K562 (cell line): ENCODE data around the gene C3AR1. TPM values are rescaled to one million over a fixed set of nuclear protein-coding genes. Genes with fewer than 3 reads are reported as not detected.
A peak's percentile ranks its signal among the peaks of the same experiment; 100 is the strongest.

Experiments
- BRD9 ChIP-seq: fragments of 450-650 bp; IDR thresholded peaks from 2 replicates; pipeline ENCODE4 v1.6.1; 2018; ENCODE audit warnings: low read depth; ENCODE audit not compliant: partially characterized antibody
- ESRRB ChIP-seq: fragments of 250-450 bp; sonication (Bioruptor Pico); IDR thresholded peaks from 2 replicates; pipeline ENCODE4 v1.5.0; 2020; ENCODE audit warnings: mild to moderate bottlenecking, moderate library complexity, borderline replicate concordance
- NR3C1 ChIP-seq: sonication (generic); formaldehyde crosslinking; IDR thresholded peaks from 2 replicates; pipeline ENCODE4 v1.8.1; 2022; ENCODE audit warnings: missing genetic modification reagents
- PHF8 ChIP-seq: fragments of 200-600 bp; sonication (generic); IDR thresholded peaks from 2 replicates; pipeline ENCODE4 v1.6.1; 2012; ENCODE audit warnings: mixed run types, mild to moderate bottlenecking, inconsistent platforms, low read length, moderate library complexity, borderline replicate concordance
- POLR2A ChIP-seq: fragments of 450-650 bp; conservative IDR thresholded peaks from 2 replicates; pipeline ENCODE4 v1.6.1; 2016
- TSHZ1 ChIP-seq: fragments of 250-450 bp; sonication (Bioruptor Pico); IDR thresholded peaks from 2 replicates; pipeline ENCODE4 v1.4.0; 2020; ENCODE audit warnings: mild to moderate bottlenecking, moderate library complexity
- ZNF263 ChIP-seq: sonication (generic); formaldehyde crosslinking; IDR thresholded peaks from 2 replicates; pipeline ENCODE4 v1.8.0; 2022; ENCODE audit warnings: mild to moderate bottlenecking, missing genetic modification reagents, borderline replicate concordance
- ZNF282 ChIP-seq: sonication (generic); formaldehyde crosslinking; IDR thresholded peaks from 2 replicates; pipeline ENCODE4 v1.8.1; 2023; ENCODE audit warnings: missing genetic modification reagents
- ZNF696 ChIP-seq: fragments of 250-450 bp; sonication (Bioruptor Pico); conservative IDR thresholded peaks from 2 replicates; pipeline ENCODE4 v1.4.0; 2020; ENCODE audit warnings: mild to moderate bottlenecking, moderate library complexity
- polyA plus RNA-seq, 8 experiments: library from polyadenylated mRNA; depleted of rRNA in 4 of 8; stranded (reverse) in 5 of 8; unstranded in 3 of 8; fragments of >200 nt; fragmentation: Nextera tagmentation in 2 of 8; fragmentation: Illumina TruSeq in 1 of 8; extraction: Ambion mirVana in 2 of 8; extraction: Trizol in 1 of 8; gene quantifications; 2 replicates each; pipeline versions ENCODE4 v1.2.1 to v1.2.3, GENCODE V29; 2011 to 2014; ENCODE audit warnings: inconsistent platforms in 1 of 8, missing spikeins in 1 of 8
- total RNA-seq, 7 experiments: library from RNA; depleted of rRNA in 6 of 7; stranded (reverse); fragments of >200 nt in 6 of 7; fragmentation: Illumina TruSeq in 2 of 7; extraction: Trizol in 2 of 7; gene quantifications; 2 replicates each; pipeline versions ENCODE4 v1.2.1 to v1.2.3, GENCODE V29; 2011 to 2021; ENCODE audit warnings: low replicate concordance in 1 of 7
- TF ChIP-seq, protein P1 (sequence below): IDR thresholded peaks from 3 replicates; pipeline ENCODE4 v1.6.1; 2011; ENCODE audit warnings: borderline replicate concordance, mild to moderate bottlenecking; ENCODE audit not compliant: insufficient read length, insufficient read depth
- TF ChIP-seq, protein P2 (sequence below), 2 experiments: fragments of 450-650 bp in 1 of 2; sonication (generic) in 1 of 2; formaldehyde crosslinking in 1 of 2; IDR thresholded peaks in 1 of 2; conservative IDR thresholded peaks in 1 of 2; 2 replicates each; pipeline versions ENCODE4 v1.6.1 to v1.8.1; 2016 to 2023; ENCODE audit warnings: mild to moderate bottlenecking in 2 of 2, moderate library complexity in 2 of 2, inconsistent platforms in 1 of 2, missing genetic modification reagents in 1 of 2
- TF ChIP-seq, protein P3 (sequence below): fragments of 200-800 bp; sonication (Bioruptor generic); IDR thresholded peaks from 2 replicates; pipeline ENCODE4 v1.6.1; 2017; ENCODE audit warnings: missing genetic modification characterization, missing compliant biosample characterization
- TF ChIP-seq, protein P4 (sequence below): fragments of 250-450 bp; sonication (Bioruptor Pico); IDR thresholded peaks from 2 replicates; pipeline ENCODE4 v1.4.0; 2020

Gene C3AR1
- total and polyA plus RNA-seq, 9 of the 15 experiments (the other 6 are each of a cell fraction or from before 2014, with no cell fraction given), result 2.2 to 12.9 (median 5.3) TPM

- TF ChIP-seq, protein P1, sequence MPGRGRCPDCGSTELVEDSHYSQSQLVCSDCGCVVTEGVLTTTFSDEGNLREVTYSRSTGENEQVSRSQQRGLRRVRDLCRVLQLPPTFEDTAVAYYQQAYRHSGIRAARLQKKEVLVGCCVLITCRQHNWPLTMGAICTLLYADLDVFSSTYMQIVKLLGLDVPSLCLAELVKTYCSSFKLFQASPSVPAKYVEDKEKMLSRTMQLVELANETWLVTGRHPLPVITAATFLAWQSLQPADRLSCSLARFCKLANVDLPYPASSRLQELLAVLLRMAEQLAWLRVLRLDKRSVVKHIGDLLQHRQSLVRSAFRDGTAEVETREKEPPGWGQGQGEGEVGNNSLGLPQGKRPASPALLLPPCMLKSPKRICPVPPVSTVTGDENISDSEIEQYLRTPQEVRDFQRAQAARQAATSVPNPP, result no peak
- TF ChIP-seq ZNF696 (CRISPR knock-in tag) (no peak), ZNF263 (CRISPR knock-in tag) (no peak), NR3C1 (CRISPR knock-in tag) (no peak), TSHZ1 (no peak), ESRRB (no peak), PHF8 (peak; percentile 47; the same call in 1 of the 2 replicates), ZNF282 (no peak), POLR2A (peak; percentile 80), BRD9 (peak; percentile 69)
- TF ChIP-seq, protein P2, sequence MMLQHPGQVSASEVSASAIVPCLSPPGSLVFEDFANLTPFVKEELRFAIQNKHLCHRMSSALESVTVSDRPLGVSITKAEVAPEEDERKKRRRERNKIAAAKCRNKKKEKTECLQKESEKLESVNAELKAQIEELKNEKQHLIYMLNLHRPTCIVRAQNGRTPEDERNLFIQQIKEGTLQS (IDR thresholded peaks at IDR 0.05), result peak; percentile 74
- TF ChIP-seq, protein P2 (CRISPR knock-in tag; conservative IDR thresholded peaks at IDR 0.05), result no peak
- TF ChIP-seq, protein P3, sequence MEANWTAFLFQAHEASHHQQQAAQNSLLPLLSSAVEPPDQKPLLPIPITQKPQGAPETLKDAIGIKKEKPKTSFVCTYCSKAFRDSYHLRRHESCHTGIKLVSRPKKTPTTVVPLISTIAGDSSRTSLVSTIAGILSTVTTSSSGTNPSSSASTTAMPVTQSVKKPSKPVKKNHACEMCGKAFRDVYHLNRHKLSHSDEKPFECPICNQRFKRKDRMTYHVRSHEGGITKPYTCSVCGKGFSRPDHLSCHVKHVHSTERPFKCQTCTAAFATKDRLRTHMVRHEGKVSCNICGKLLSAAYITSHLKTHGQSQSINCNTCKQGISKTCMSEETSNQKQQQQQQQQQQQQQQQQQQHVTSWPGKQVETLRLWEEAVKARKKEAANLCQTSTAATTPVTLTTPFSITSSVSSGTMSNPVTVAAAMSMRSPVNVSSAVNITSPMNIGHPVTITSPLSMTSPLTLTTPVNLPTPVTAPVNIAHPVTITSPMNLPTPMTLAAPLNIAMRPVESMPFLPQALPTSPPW, result 0 out of 2 replicates have a peak, but pooled peaks have one; percentile 31
- TF ChIP-seq, protein P4, sequence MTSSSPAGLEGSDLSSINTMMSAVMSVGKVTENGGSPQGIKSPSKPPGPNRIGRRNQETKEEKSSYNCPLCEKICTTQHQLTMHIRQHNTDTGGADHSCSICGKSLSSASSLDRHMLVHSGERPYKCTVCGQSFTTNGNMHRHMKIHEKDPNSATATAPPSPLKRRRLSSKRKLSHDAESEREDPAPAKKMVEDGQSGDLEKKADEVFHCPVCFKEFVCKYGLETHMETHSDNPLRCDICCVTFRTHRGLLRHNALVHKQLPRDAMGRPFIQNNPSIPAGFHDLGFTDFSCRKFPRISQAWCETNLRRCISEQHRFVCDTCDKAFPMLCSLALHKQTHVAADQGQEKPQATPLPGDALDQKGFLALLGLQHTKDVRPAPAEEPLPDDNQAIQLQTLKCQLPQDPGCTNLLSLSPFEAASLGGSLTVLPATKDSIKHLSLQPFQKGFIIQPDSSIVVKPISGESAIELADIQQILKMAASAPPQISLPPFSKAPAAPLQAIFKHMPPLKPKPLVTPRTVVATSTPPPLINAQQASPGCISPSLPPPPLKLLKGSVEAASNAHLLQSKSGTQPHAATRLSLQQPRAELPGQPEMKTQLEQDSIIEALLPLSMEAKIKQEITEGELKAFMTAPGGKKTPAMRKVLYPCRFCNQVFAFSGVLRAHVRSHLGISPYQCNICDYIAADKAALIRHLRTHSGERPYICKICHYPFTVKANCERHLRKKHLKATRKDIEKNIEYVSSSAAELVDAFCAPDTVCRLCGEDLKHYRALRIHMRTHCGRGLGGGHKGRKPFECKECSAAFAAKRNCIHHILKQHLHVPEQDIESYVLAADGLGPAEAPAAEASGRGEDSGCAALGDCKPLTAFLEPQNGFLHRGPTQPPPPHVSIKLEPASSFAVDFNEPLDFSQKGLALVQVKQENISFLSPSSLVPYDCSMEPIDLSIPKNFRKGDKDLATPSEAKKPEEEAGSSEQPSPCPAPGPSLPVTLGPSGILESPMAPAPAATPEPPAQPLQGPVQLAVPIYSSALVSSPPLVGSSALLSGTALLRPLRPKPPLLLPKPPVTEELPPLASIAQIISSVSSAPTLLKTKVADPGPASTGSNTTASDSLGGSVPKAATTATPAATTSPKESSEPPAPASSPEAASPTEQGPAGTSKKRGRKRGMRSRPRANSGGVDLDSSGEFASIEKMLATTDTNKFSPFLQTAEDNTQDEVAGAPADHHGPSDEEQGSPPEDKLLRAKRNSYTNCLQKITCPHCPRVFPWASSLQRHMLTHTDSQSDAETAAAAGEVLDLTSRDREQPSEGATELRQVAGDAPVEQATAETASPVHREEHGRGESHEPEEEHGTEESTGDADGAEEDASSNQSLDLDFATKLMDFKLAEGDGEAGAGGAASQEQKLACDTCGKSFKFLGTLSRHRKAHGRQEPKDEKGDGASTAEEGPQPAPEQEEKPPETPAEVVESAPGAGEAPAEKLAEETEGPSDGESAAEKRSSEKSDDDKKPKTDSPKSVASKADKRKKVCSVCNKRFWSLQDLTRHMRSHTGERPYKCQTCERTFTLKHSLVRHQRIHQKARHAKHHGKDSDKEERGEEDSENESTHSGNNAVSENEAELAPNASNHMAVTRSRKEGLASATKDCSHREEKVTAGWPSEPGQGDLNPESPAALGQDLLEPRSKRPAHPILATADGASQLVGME (CRISPR knock-in tag), result no peak
Observed at GRCh38 chr12:8026291-8026900, 39.8 kb downstream of the C3AR1 start (continued).
